Neuronal stem cell (in vitro differentiated cells): ENCODE measurements around the gene MOBP.

Source experiments
- DNase-seq: peaks from one replicate; pipeline ENCODE4 v3.0.0-alpha.2; 2013; ENCODE audit warnings: low spot score
- H2AFZ ChIP-seq: one replicate; pipeline ENCODE4 v1.6.1; 2013; ENCODE audit warnings: mild to moderate bottlenecking, low read length, inconsistent platforms
- H2AK5ac ChIP-seq: 2 replicates; pipeline ENCODE4 v1.6.1; 2013; ENCODE audit warnings: low read depth, mild to moderate bottlenecking, inconsistent platforms, low read length, moderate library complexity, mixed read lengths
- H2BK120ac ChIP-seq: 2 replicates; pipeline ENCODE4 v1.6.1; 2013; ENCODE audit warnings: low read depth, mild to moderate bottlenecking, inconsistent platforms, low read length, moderate library complexity, mixed read lengths
- H2BK12ac ChIP-seq: one replicate; pipeline ENCODE4 v1.6.1; 2013; ENCODE audit warnings: low read length, inconsistent platforms
- H2BK15ac ChIP-seq: 2 replicates; pipeline ENCODE4 v1.6.1; 2013; ENCODE audit warnings: mild to moderate bottlenecking, low read length, inconsistent platforms, mixed read lengths
- H2BK5ac ChIP-seq: one replicate; pipeline ENCODE4 v1.6.1; 2013; ENCODE audit warnings: inconsistent platforms, mild to moderate bottlenecking, low read length, moderate library complexity
- H3K14ac ChIP-seq: one replicate; pipeline ENCODE4 v1.6.1; 2013; ENCODE audit warnings: low read length, inconsistent platforms
- H3K18ac ChIP-seq: 2 replicates; pipeline ENCODE4 v1.6.1; 2013; ENCODE audit warnings: low read length, inconsistent platforms
- H3K23ac ChIP-seq: 2 replicates; pipeline ENCODE4 v1.6.1; 2013; ENCODE audit warnings: low read depth, mild to moderate bottlenecking, mixed read lengths, low read length, inconsistent platforms; ENCODE audit not compliant: poor library complexity
- H3K27ac ChIP-seq: replicated peaks from 3 replicates; pipeline ENCODE4 v1.5.1; 2013; ENCODE audit warnings: low read length, inconsistent platforms
- H3K27me3 ChIP-seq, 3 experiments: 2 replicates each; pipeline ENCODE4 v1.6.1; 2013; ENCODE audit warnings: low read length in 3 of 3, mild to moderate bottlenecking in 2 of 3, inconsistent platforms in 1 of 3, low read depth in 1 of 3, mixed read lengths in 1 of 3, moderate library complexity in 1 of 3; ENCODE audit not compliant: control insufficient read depth in 3 of 3, insufficient read depth in 3 of 3
- H3K36me3 ChIP-seq, 2 donors: replicated peaks in 1 of 2; 2 replicates each; pipeline ENCODE4 v1.6.1; 2013; ENCODE audit warnings: low read length in 2 of 2; ENCODE audit not compliant: control insufficient read depth in 2 of 2, insufficient read depth in 2 of 2
- H3K4ac ChIP-seq: 2 replicates; pipeline ENCODE4 v1.6.1; 2013; ENCODE audit warnings: inconsistent platforms, mild to moderate bottlenecking, low read length, moderate library complexity
- H3K4me1 ChIP-seq, 2 donors: 1 replicate in 1 of 2; 2 replicates in 1 of 2; pipeline ENCODE4 v1.6.1; 2013; ENCODE audit warnings: low read length in 2 of 2, low read depth in 1 of 2; ENCODE audit not compliant: control insufficient read depth in 2 of 2, insufficient read depth in 1 of 2
- H3K4me2 ChIP-seq: one replicate; pipeline ENCODE4 v1.6.1; 2013; ENCODE audit warnings: mild to moderate bottlenecking, low read length, inconsistent platforms; ENCODE audit not compliant: insufficient read depth, poor library complexity, severe bottlenecking
- H3K4me3 ChIP-seq, 2 donors: 2 replicates each; pipeline ENCODE4 v1.5.1; 2013; ENCODE audit warnings: low read length in 2 of 2, mild to moderate bottlenecking in 2 of 2, inconsistent platforms in 1 of 2, moderate library complexity in 1 of 2
- H3K79me1 ChIP-seq: one replicate; pipeline ENCODE4 v1.6.1; 2013; ENCODE audit warnings: low read depth, mild to moderate bottlenecking, inconsistent platforms, low read length, moderate library complexity
- H3K9ac ChIP-seq: one replicate; pipeline ENCODE4 v1.6.1; 2013; ENCODE audit warnings: mild to moderate bottlenecking, low read depth, low read length, inconsistent platforms; ENCODE audit not compliant: poor library complexity
- H3K9me3 ChIP-seq, 2 donors: replicated peaks in 1 of 2; 2 replicates each; pipeline versions ENCODE3 to v1.6.1; 2013; ENCODE audit warnings: low read length in 2 of 2, mild to moderate bottlenecking in 2 of 2, inconsistent platforms in 1 of 2, low read depth in 1 of 2, mixed read lengths in 1 of 2, moderate library complexity in 1 of 2; ENCODE audit not compliant: control insufficient read depth in 2 of 2, insufficient read depth in 1 of 2
- H4K8ac ChIP-seq: one replicate; pipeline ENCODE4 v1.6.1; 2013; ENCODE audit warnings: low read depth, mild to moderate bottlenecking, inconsistent platforms, low read length, moderate library complexity
- H4K91ac ChIP-seq: one replicate; pipeline ENCODE4 v1.6.1; 2013; ENCODE audit warnings: low read length, low read depth, mild to moderate bottlenecking, inconsistent platforms; ENCODE audit not compliant: poor library complexity
- WGBS, 2 donors: extraction: QIAGEN DNeasy Blood & Tissue Kit; methylation state at CpG; one replicate each; pipeline ENCODE4 v1.1.7; 2013; ENCODE audit warnings: missing lambda C conversion rate in 2 of 2, mixed read lengths in 1 of 2; ENCODE audit not compliant: insufficient read length in 2 of 2, insufficient replicate concordance in 1 of 2; ENCODE audit errors: extremely low coverage in 2 of 2; 5-methylcytosine and 5-hydroxymethylcytosine counted together

The MOBP gene

GRCh38 chr3:39499651-39500273, 32.3 kb downstream of the MOBP start:
- Histone ChIP-seq H3K4me1 (no peaks in the 10 kb centered on the region), H2BK15ac (no peak overlapping the region), H2BK120ac (no peak overlapping the region), H3K14ac (no peak overlapping the region), H3K9ac (no peak overlapping the region), H3K27me3 (no peaks in the 10 kb centered on the region), H2AFZ (no peak overlapping the region), H2AK5ac (no peak overlapping the region), H3K36me3 (no peaks in the 10 kb centered on the region), H3K4me2 (no peak overlapping the region), H3K9me3 (no peaks in the 10 kb centered on the region), H2BK12ac (no peak overlapping the region), H2BK5ac (no peak overlapping the region), H3K79me1 (no peaks in the 10 kb centered on the region), H3K4me3 (no peak overlapping the region), H3K4ac (no peak overlapping the region), H3K27ac (no peak overlapping the region), H3K23ac (no peak overlapping the region), H4K8ac (no peak overlapping the region), H3K18ac (no peak overlapping the region), H4K91ac (no peak overlapping the region)
- WGBS, 2 donors = no CpG with 5 or more reads among the region's 2 CpGs
- DNase-seq = no peak

GRCh38 chr3:39501059-39501458, 33.6 kb downstream of the MOBP start:
- peaks cover 0 to 3% of the 10 kb centered on the region in 2 donors for H3K4me1 ChIP-seq
- no peak overlapping the region for H2BK12ac ChIP-seq
- H3K9me3 ChIP-seq = no peaks in the 10 kb centered on the region
- no peaks in the 10 kb centered on the region for H3K79me1 ChIP-seq
- H4K8ac ChIP-seq = no peak overlapping the region
- no peaks in the 10 kb centered on the region for H3K36me3 ChIP-seq
- H2BK5ac ChIP-seq = no peak overlapping the region
- H3K27ac ChIP-seq = no peak overlapping the region
- H3K4me2 ChIP-seq = no peak overlapping the region
- no peaks in the 10 kb centered on the region for H3K27me3 ChIP-seq
- no peak overlapping the region for H2BK120ac ChIP-seq
- H3K14ac ChIP-seq = no peak overlapping the region
- WGBS, 2 donors = no CpG with 5 or more reads among the region's 3 CpGs
- no peak overlapping the region for H3K4ac ChIP-seq
- H3K4me3 ChIP-seq = no peak overlapping the region
- no peak overlapping the region for H2AK5ac ChIP-seq
- H2BK15ac ChIP-seq = no peak overlapping the region
- DNase-seq = no peak
- H2AFZ ChIP-seq = no peak overlapping the region
- H3K23ac ChIP-seq = no peak overlapping the region
- no peak overlapping the region for H4K91ac ChIP-seq
- no peak overlapping the region for H3K18ac ChIP-seq
- no peak overlapping the region for H3K9ac ChIP-seq

- Histone ChIP-seq H3K4me3 (no peak overlapping the region), H2AK5ac (no peak overlapping the region), H3K79me1 (no peaks in the 10 kb centered on the region), H3K36me3 (no peaks in the 10 kb centered on the region), H3K27me3 (no peaks in the 10 kb centered on the region), H3K27ac (no peak overlapping the region), H3K4me2 (no peak overlapping the region), H3K14ac (no peak overlapping the region), H4K8ac (no peak overlapping the region), H2BK12ac (no peak overlapping the region), H3K9ac (no peak overlapping the region), H4K91ac (no peak overlapping the region), H3K4me1 (peaks cover 0 to 5% of the 10 kb centered on the region in 2 donors), H2BK120ac (no peak overlapping the region), H2AFZ (no peak overlapping the region), H2BK5ac (no peak overlapping the region), H3K18ac (no peak overlapping the region), H2BK15ac (no peak overlapping the region), H3K4ac (no peak overlapping the region), H3K23ac (no peak overlapping the region), H3K9me3 (no peaks in the 10 kb centered on the region)
- WGBS, 2 donors = no CpG with 5 or more reads among the region's 53 CpGs
- no peak for DNase-seq
Measured at GRCh38 chr3:39501968-39502837, 34.7 kb downstream of the MOBP start.

GRCh38 chr3:39502838-39503145, 35.3 kb downstream of the MOBP start:
- no peak overlapping the region for H3K18ac ChIP-seq
- peaks cover 0 to 5% of the 10 kb centered on the region in 2 donors for H3K4me1 ChIP-seq
- no peak overlapping the region for H2BK5ac ChIP-seq
- no peak overlapping the region for H2AK5ac ChIP-seq
- H2AFZ ChIP-seq = no peak overlapping the region
- H2BK120ac ChIP-seq = no peak overlapping the region
- WGBS, 2 donors = no CpG with 5 or more reads among the region's 4 CpGs
- no peaks in the 10 kb centered on the region for H3K27me3 ChIP-seq
- no peak for DNase-seq
- H3K23ac ChIP-seq = no peak overlapping the region
- no peak overlapping the region for H3K27ac ChIP-seq
- no peak overlapping the region for H2BK12ac ChIP-seq
- H3K4ac ChIP-seq = no peak overlapping the region
- no peaks in the 10 kb centered on the region for H3K36me3 ChIP-seq
- no peak overlapping the region for H4K91ac ChIP-seq
- H3K4me3 ChIP-seq = no peak overlapping the region
- H3K79me1 ChIP-seq = no peaks in the 10 kb centered on the region
- H3K4me2 ChIP-seq = no peak overlapping the region
- no peak overlapping the region for H4K8ac ChIP-seq
- no peak overlapping the region for H2BK15ac ChIP-seq
- H3K14ac ChIP-seq = no peak overlapping the region
- no peaks in the 10 kb centered on the region for H3K9me3 ChIP-seq
- no peak overlapping the region for H3K9ac ChIP-seq
